AG09319 (cell line): ENCODE results near the gene TMEM182.

Experiments used
- DNase-seq: peaks from one replicate; pipeline ENCODE4 v3.0.0-alpha.2; 2010; ENCODE audit warnings: low read depth; ENCODE audit errors: extremely low read depth
- CTCF ChIP-seq: IDR thresholded peaks from 2 replicates; pipeline ENCODE4 v1.5.1; 2011; ENCODE audit warnings: low read depth, mild to moderate bottlenecking, inconsistent platforms, low read length, moderate library complexity

TMEM182 gene

GRCh38 chr2:102735416-102736109 lies 26.3 kb upstream of the TMEM182 start:
- DNase-seq = no peak
- no peak for TF ChIP-seq CTCF

DNA sequence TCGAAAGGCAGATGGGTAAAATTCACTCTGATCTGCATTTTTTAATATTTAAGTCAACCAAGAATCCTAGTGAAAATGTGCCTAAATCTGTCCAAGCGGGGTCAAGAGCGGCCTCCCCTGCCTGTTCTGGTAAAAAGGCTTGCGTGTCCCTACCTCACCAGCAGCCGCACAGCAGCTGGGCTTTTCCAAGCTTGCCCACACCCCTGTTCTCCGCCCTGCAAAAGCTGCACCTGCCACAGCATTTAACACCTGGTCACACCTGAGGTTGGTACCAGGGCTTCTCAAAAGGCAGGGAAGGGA lies 25.8 kb upstream of the TMEM182 start:
- TF ChIP-seq CTCF = no peak
- DNase-seq = no peak

- DNase-seq = no peak
- peak; percentile 8 for TF ChIP-seq CTCF
These were observed 25.1 kb upstream of the TMEM182 start for GRCh38 chr2:102736410-102737409.

DNA sequence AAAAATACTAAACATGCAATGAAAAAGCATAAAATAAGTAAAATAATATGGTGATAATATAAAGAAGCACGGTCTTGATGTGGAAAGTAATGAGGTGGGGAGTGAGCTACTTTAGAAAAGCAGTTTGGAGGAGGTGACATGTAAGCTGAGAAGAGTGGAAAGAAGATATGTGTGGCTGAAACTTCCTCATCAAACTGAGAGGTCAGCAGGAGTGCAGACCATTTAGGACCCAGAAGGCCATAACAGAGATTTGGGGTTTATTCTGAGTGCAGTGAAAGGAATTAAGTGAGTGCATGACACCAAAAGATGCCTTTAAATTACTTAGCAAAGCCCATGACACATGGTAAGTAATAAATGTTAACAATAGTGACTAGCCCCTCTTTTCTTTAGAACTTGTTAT lies 24.4 kb upstream of the TMEM182 start:
- no peak for DNase-seq
- TF ChIP-seq CTCF = no peak

- no peak for TF ChIP-seq CTCF
- DNase-seq = no peak
These were observed 18.6 kb upstream of the TMEM182 start for GRCh38 chr2:102743259-102743658.

DNA sequence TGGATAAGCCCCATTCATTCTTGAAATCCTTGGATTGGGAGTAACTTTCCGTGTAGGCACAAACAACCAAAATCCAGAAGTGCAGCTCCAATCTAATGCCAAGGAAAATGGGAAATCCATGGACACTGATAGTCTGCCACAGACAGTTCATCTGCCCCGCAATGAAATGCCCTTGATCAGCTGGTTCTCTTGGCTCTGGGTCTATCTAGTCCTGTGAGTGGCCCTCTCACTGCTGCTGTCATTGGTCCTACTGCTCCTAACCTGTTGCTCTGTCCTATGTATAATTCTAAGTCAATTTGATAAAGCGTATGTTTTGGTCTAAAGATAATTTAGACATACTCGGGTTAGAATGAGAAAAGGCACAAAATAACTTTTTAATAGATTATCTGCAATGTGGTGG lies 13.7 kb upstream of the TMEM182 start:
- TF ChIP-seq CTCF = no peak
- DNase-seq = no peak

DNA sequence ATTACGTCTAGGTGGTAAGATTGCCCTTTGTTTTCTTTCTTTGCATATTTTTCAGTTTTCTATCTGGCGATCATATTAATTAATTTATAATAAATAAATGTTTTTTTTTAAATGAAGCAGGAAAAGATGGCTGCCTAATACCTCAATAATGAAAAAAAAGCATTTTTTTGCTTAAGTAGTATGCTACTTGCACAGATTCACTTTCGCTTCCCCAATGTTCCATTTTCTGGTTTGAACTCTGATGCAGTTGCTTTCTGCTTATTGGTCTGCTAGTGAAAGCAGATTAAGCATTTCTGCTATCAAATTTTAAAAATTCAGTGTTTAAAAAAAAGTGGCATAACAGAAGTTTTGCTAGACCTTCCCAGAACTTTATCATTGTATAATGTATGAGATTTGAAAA lies 11.9 kb upstream of the TMEM182 start:
- no peak for TF ChIP-seq CTCF
- DNase-seq = no peak
